SK-N-MC (cell line): ENCODE measurements around the gene NAGPA.

ENCODE experiments used
- EZH2 ChIP-seq: fragments of 200-600 bp; sonication (generic); IDR thresholded peaks from one replicate; pipeline ENCODE4 v1.6.1; 2017; ENCODE audit warnings: antibody characterized with exemption
- FOXP2 ChIP-seq: optimal IDR thresholded peaks from 2 replicates; pipeline ENCODE3; 2011; ENCODE audit warnings: mild to moderate bottlenecking, moderate library complexity; ENCODE audit not compliant: insufficient read depth; ENCODE audit errors: extremely low read length, control extremely low read depth

- TF ChIP-seq FOXP2 (no peak), EZH2 (no peak)
Observed at GRCh38 chr16:4979736-4980660, 53.7 kb downstream of the NAGPA start.
